ENCODE results near the gene RBM15B. TPM values are rescaled to one million over a fixed set of nuclear protein-coding genes. Genes with fewer than 3 reads are reported as not detected.
A peak's percentile ranks its signal among the peaks of the same experiment; 100 is the strongest.
"Not testable (repeated sequence)": the region's sequence is repeated elsewhere in the genome, so short reads cannot be mapped to it uniquely, and the experiment has no call there.

The RBM15B gene
- total RNA-seq, 2 donors from 2014 or later = 25.7 to 36.0 TPM

DNA sequence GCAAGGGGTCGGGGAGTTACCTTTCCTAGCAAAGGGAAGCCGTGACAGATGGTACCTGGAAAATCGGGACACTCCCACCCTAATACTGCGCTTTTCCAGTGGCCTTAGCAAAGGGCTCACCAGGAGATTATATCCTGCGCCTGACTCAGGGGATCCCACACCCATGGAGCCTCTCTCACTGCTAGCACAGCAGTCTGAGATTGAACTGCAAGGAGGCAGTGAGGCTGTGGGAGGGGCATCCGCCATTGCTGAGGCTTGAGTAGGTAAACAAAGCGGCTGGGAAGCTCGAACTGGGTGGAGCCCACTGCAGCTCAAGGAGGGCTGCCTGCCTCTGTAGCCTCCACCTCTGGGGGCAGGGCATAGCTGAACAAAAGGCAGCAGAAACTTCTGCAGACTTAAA is 22.8 kb upstream of the RBM15B start:
- not testable (repeated sequence) for H3K27ac Mint-ChIP-seq; ATAC-seq; H3K4me3 Mint-ChIP-seq; H3K9me3 Mint-ChIP-seq; H3K36me3 Mint-ChIP-seq; H3K4me1 Mint-ChIP-seq (ENCODE audit: low read depth in 2 of 2); DNase-seq (ENCODE audit: low spot score)
- peaks cover 15 to 16% of the 10 kb centered on the region in 2 donors for H3K27me3 Mint-ChIP-seq

DNA sequence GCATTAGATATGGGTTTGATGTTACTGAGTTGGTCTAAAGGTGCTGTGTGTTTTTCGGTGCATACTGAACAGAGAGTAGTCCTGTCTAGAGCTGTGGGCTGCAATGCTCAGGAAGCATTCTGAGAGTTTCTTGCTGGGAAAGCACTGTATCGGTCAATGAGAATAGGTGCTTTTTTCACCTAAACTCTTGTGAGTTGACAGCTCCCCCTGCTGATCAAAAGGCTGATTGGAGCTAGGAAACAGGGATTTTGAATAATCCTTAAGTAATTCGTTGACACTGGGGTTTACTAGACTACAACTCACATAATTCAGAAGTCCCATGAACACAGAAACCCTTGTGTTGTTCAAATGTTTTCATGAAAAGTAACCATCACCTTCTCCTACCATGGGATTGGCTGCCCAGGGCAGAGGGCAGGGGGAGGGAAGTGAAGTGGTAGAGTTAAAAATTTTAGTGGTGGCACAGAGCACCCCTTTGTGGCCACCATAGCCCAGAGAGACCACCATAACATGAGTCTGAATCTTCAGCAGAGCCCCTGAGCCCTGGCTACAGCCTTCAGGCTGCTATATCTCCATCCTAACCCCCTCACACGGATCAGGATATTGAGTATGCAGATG is 19.0 kb upstream of the RBM15B start:
- H3K4me1 Mint-ChIP-seq (ENCODE audit: low read depth in 2 of 2) = no peaks in the 10 kb centered on the region
- no peak for ATAC-seq
- H3K9me3 Mint-ChIP-seq = no peaks in the 10 kb centered on the region
- no peak overlapping the region for H3K27ac Mint-ChIP-seq
- no peak for DNase-seq (ENCODE audit: low spot score)
- no peaks in the 10 kb centered on the region for H3K36me3 Mint-ChIP-seq
- no peak overlapping the region for H3K4me3 Mint-ChIP-seq
- peaks cover 6 to 7% of the 10 kb centered on the region in 2 donors for H3K27me3 Mint-ChIP-seq

DNA sequence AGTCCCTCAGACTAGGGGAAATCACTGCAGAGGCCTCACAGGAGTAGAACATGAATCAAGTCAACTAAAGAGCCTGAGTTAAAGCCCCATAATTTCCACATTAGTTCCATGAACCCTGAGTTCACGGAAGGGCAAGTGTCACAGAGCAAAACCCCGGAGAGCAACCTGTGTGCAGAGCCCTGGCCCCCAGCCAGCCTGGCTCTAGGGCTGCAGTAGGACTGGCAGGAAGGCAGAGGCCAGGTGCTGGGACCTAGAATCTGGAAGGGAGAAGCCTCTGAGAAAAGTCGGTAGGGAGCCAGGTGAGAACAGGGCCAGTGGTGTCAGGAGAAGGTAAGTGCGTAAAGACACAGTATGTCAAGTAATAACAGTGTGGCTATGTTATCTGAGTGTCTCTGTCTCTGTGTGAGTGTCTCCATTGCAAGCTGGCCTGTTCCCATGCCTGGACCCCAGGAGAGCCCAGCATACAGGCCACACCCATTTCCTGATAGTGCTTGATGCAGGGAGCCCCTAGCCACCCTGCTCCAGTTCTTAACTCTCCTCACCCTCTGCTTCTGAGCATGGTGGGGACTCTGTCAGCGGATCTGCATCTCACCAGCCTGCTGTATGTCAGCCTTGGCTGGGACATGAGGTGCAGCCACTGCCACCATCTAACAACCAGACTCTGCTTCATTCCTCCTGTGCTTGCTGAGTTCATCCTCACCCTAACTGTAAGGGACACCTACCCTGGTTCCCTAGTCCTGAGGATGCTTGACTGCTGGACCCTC is 17.2 kb upstream of the RBM15B start:
- Mint-ChIP-seq H3K4me1 (ENCODE audit: low read depth in 2 of 2) (no peaks in the 10 kb centered on the region), H3K27ac (no peak overlapping the region), H3K27me3 (peaks cover 3 to 4% of the 10 kb centered on the region in 2 donors), H3K36me3 (no peaks in the 10 kb centered on the region), H3K4me3 (no peak overlapping the region), H3K9me3 (no peaks in the 10 kb centered on the region)
- no peak for ATAC-seq
- no peak for DNase-seq (ENCODE audit: low spot score)

DNA sequence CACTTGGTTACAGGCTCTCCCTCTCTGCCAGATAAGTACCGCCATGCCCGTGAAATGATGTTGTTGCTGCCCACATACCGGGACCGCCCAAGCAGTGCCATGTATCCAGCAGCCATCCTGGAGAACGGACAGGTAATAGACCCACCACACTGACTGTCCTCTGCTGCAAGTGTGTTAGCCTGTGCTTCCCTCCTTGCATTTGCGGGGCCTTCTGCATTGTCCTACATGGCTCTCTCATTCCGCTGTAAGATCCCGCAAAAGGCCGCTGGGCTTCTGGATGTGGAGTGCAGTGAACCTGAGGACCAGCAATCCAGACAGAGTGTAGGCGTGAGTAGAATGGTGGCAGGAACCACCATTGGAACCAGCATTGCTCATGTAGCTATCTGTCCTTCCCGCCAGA is 16.6 kb upstream of the RBM15B start:
- Mint-ChIP-seq H3K27ac (no peak overlapping the region), H3K4me1 (ENCODE audit: low read depth in 2 of 2) (no peaks in the 10 kb centered on the region), H3K9me3 (no peaks in the 10 kb centered on the region), H3K36me3 (no peaks in the 10 kb centered on the region), H3K27me3 (no peaks in the 10 kb centered on the region), H3K4me3 (no peak overlapping the region)
- DNase-seq (ENCODE audit: low spot score) = no peak
- no peak for ATAC-seq

DNA sequence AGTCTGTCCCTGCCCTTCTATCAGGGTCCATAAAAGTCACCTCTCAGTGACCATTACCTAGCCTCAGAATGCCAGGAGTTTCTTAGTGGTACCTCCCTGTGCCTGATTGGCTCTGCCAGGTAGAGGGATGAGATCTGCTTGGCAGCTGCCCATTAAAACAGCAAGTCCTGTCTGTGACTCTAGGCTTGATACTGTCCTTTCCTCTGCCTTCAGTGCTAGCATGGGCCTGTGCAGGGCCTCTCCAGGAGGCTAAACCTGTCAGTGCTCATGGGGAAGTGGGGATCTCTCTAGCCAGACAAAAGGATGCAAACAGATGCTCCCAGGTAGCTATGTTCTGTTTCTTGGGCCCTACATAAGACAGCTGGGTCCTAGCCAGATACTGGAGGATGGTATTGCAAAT is 15.9 kb upstream of the RBM15B start:
- H3K27ac Mint-ChIP-seq = no peak overlapping the region
- H3K4me1 Mint-ChIP-seq (ENCODE audit: low read depth in 2 of 2) = no peaks in the 10 kb centered on the region
- DNase-seq (ENCODE audit: low spot score) (no peak), ATAC-seq (no peak)
- no peaks in the 10 kb centered on the region for H3K27me3 Mint-ChIP-seq
- H3K36me3 Mint-ChIP-seq = no peaks in the 10 kb centered on the region
- H3K9me3 Mint-ChIP-seq = no peaks in the 10 kb centered on the region
- H3K4me3 Mint-ChIP-seq = no peak overlapping the region

DNA sequence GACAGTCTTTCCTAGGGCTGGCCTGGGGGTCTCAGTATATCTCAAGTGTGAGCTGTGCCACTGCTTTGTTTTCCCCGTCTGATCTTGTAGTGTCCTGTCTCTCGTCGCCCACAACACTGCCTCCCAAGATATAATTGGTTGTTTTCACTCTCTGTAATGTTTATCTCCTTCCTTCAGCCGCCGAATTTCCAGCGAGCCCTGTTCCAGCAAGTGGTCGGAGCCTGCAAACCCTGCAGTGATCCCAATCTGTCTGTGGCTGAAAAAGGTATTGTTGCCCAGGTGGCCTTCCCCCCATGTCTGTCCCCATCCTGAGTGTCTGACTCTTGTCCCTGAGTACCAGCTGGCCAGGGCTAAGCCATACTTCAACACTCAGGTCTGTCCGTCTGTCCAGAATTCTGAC is 15.5 kb upstream of the RBM15B start:
- no peak overlapping the region for H3K27ac Mint-ChIP-seq
- H3K36me3 Mint-ChIP-seq = no peaks in the 10 kb centered on the region

DNA sequence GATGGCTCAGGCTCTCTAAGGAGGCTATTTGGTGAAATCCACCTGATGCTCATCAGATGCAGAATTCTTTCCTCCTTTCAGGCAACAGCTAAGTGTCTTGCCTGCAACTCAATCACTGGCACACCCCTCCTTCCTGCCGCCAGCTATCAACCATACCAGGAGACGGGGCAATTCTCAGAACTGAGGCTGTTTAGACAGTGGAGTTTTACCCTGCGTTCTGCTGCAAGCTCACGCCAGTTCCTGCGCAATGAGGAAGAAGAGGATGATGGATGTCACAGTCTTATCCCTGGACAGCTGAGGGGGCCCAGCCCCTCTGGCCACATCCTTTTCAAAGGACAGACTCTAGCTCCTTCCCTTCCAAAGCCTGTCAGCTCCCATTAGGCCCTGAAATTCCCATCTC is 13.0 kb upstream of the RBM15B start:
- no peak for ATAC-seq
- Mint-ChIP-seq H3K4me3 (no peak overlapping the region), H3K4me1 (ENCODE audit: low read depth in 2 of 2) (peaks cover under 1% of the 10 kb centered on the region in 2 donors), H3K9me3 (no peaks in the 10 kb centered on the region), H3K27ac (no peak overlapping the region), H3K27me3 (no peaks in the 10 kb centered on the region), H3K36me3 (no peaks in the 10 kb centered on the region)
- DNase-seq (ENCODE audit: low spot score) = no peak

More for the DNA sequence above, 15.5 kb upstream of the RBM15B start:
- ATAC-seq (no peak), DNase-seq (ENCODE audit: low spot score) (no peak)
- H3K4me1 Mint-ChIP-seq (ENCODE audit: low read depth in 2 of 2) = no peaks in the 10 kb centered on the region
- H3K27me3 Mint-ChIP-seq = no peaks in the 10 kb centered on the region
- H3K9me3 Mint-ChIP-seq = no peaks in the 10 kb centered on the region
- no peak overlapping the region for H3K4me3 Mint-ChIP-seq

DNA sequence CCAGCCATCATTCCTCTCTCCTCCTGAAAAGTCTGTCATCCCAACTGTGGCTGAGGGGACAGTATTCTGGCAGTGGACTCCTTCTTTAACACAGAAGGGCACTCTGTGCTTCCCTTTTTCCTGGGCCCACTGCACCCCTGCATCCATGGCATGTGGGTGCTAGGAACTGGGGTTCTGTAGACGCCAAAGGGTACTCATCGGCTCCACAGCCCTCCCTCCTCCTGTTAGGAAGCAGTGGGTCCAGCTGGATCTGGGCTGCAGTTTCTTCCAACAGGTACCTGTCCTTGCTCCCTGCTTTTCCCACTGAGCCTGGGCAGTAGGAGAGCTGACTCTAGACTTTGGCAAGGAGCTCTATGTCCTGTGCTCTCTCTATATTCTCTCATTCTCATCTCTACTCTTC is 12.4 kb upstream of the RBM15B start:
- DNase-seq (ENCODE audit: low spot score) = no peak
- ATAC-seq = no peak
- Mint-ChIP-seq H3K27me3 (no peaks in the 10 kb centered on the region), H3K4me3 (no peak overlapping the region), H3K9me3 (no peaks in the 10 kb centered on the region), H3K4me1 (ENCODE audit: low read depth in 2 of 2) (peaks cover 5 to 7% of the 10 kb centered on the region in 2 donors), H3K27ac (peak overlapping the region in 1 of 2 donors; percentile 5), H3K36me3 (no peaks in the 10 kb centered on the region)

DNA sequence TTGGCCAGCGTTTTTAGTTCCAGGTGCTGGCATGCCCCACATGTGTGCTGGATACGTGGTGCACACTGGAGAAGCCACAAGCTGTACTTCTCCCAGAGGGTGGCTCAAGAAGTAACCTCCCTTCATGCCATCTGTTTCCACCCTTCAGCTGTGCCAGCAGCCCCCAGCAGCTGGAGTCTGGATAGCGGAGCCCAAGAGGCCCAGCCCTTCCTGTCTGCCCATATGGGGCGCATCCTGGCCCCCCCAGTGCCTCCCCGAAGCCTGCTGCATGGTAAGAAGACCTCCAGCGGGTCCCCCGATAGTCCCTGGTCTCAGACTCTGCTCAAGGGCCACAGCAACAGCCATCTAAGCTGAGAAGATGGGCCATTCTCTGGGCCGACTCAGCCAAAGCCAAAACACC is 11.8 kb upstream of the RBM15B start:
- Mint-ChIP-seq H3K27ac (peak overlapping the region in 1 of 2 donors; percentile 5), H3K4me3 (no peak overlapping the region), H3K27me3 (no peaks in the 10 kb centered on the region), H3K36me3 (peaks cover 6% of the 10 kb centered on the region), H3K9me3 (no peaks in the 10 kb centered on the region), H3K4me1 (ENCODE audit: low read depth in 2 of 2) (peaks cover 9 to 13% of the 10 kb centered on the region in 2 donors)
- ATAC-seq (no peak), DNase-seq (ENCODE audit: low spot score) (no peak)

DNA sequence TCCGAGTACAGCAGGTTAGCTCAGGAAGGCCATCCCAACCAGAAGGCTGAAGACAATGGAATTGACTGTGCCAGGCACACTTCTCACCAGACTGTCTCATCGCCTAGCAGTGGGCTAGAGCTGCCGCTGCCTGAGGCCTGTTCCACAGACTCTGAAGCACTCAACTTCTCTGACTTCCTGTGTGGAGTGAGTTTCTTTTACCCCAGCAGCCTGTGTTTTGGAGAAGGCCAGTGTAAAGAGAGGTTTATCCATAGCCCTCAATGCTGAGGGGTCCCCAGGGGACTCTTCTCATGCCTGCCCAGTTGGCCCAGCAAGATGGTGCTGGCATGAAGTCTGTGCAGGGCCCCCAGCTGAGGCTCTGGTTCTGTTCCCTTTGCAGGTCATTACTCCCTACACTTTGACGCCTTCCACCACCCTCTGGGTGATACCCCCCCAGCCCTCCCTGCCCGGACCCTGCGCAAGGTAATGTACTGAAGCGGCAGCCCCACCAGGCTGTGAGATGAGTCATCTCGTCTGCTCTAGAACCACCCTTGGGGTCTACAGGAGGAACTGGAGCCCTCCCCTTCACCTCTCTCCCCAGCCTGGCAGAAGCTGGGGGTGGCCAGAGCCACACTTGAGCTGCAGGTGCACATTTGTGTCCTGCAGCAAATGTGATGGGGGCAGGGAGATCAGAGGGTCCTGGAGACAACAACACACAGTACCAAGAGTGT is 11.2 kb upstream of the RBM15B start:
- ATAC-seq (no peak), DNase-seq (ENCODE audit: low spot score) (no peak)
- H3K27ac Mint-ChIP-seq = no peak overlapping the region
- H3K36me3 Mint-ChIP-seq = peaks cover 6% of the 10 kb centered on the region
- H3K9me3 Mint-ChIP-seq = no peaks in the 10 kb centered on the region
- H3K4me3 Mint-ChIP-seq = no peak overlapping the region
- no peaks in the 10 kb centered on the region for H3K27me3 Mint-ChIP-seq
- H3K4me1 Mint-ChIP-seq (ENCODE audit: low read depth in 2 of 2) = peaks cover 9 to 15% of the 10 kb centered on the region in 2 donors

DNA sequence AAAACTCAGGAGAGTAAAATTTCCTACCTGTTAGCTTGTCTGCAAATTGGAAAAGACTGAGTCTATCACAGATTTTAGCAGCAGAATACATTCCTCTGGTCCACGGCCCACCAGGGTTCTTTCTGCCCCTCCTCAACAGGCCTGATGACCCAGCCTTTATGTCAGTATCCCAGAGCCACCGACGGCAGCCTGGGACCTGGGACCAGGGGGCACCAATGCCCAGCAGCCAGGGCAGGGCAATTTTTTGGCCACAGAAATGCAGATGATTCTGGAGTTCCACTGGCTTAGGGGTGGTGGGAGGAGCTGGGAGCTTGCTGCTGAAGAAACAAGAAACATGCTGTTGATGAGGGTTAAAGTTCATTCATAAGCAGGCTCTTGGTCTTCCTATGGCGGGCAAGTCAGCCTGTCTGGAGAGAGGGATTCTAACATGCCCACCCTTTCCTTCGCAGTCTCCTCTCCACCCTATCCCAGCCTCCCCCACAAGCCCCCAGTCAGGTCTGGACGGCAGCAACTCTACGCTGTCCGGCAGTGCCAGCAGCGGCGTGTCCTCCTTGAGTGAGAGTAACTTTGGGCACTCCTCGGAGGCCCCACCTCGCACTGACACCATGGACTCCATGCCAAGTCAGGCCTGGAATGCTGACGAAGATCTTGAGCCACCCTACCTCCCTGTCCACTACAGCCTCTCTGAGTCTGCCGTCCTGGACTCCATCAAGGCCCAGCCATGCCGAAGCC is 10.3 kb upstream of the RBM15B start:
- no peak overlapping the region for H3K27ac Mint-ChIP-seq
- H3K4me3 Mint-ChIP-seq = no peak overlapping the region
- DNase-seq (ENCODE audit: low spot score) (no peak), ATAC-seq (no peak)
- no peaks in the 10 kb centered on the region for H3K9me3 Mint-ChIP-seq
- H3K36me3 Mint-ChIP-seq = peaks cover 6% of the 10 kb centered on the region
- H3K4me1 Mint-ChIP-seq (ENCODE audit: low read depth in 2 of 2) = peaks cover 12 to 18% of the 10 kb centered on the region in 2 donors
- H3K27me3 Mint-ChIP-seq = no peaks in the 10 kb centered on the region

DNA sequence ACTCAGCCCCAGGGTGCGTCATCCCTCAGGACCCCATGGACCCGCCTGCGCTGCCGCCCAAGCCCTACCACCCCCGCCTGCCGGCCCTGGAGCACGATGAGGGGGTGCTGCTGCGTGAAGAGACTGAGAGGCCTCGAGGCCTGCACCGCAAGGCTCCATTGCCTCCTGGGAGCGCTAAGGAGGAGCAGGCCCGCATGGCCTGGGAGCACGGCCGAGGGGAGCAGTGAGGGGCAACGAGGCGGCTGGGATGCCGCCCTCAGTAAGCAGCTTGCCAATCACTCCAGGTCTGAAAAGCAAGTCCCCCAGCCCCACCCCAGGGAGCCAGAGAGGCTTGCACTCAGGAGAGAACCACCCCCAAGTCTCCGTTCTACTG is 9.8 kb upstream of the RBM15B start:
- no peak overlapping the region for H3K4me3 Mint-ChIP-seq
- H3K9me3 Mint-ChIP-seq = no peaks in the 10 kb centered on the region
- ATAC-seq (no peak), DNase-seq (ENCODE audit: low spot score) (no peak)
- H3K36me3 Mint-ChIP-seq = peaks cover 10% of the 10 kb centered on the region
- H3K27me3 Mint-ChIP-seq = no peaks in the 10 kb centered on the region
- peaks cover 18 to 23% of the 10 kb centered on the region in 2 donors for H3K4me1 Mint-ChIP-seq (ENCODE audit: low read depth in 2 of 2)
- no peak overlapping the region for H3K27ac Mint-ChIP-seq

DNA sequence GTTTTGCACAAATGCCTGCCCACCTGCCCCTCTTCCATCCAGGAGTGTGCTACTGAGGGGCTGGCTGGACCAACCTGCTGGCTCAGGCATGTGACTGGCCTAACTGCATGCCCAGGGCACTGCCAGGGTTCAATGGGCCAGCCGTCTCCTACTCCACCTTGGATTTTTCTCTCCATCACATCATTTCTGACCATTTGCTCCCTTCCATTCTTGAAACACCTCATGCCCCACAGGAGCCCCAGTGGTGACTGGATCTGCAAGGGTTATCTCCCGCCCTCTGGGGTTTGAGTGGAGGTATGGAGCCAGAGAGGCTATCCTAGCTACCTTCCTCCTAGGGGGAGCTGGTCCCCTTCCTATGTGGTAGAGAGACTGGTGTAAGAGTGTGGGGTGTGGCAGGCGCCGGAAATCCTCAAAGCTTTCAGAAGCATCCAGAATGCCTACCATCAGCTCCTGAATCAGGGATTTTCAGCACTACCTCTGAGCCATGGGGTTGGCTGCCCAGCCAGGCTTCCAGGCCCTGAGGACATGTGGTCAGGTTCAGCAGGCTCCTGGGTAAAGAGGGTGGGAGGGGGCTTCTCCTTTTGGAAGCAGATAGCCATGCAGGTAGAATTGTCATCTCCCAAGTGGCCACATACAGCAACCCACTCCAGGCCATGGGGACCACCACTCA is 8.9 kb upstream of the RBM15B start:
- DNase-seq (ENCODE audit: low spot score) = no peak
- H3K27me3 Mint-ChIP-seq = no peaks in the 10 kb centered on the region
- ATAC-seq = no peak
- peaks cover 15% of the 10 kb centered on the region for H3K36me3 Mint-ChIP-seq
- no peaks in the 10 kb centered on the region for H3K9me3 Mint-ChIP-seq
- no peak overlapping the region for H3K27ac Mint-ChIP-seq
- H3K4me1 Mint-ChIP-seq (ENCODE audit: low read depth in 2 of 2) = peaks cover 24 to 29% of the 10 kb centered on the region in 2 donors
- H3K4me3 Mint-ChIP-seq = no peak overlapping the region

Measured in natural killer cell treated with Interleukin-12 subunit alpha and Interleukin-12 subunit beta and Interleukin-15 and Interleukin-18, amount 100 ng/mL, for 72 hours (primary cell).